Measurements from ENCODE around the gene ADGRG3.

DNA sequence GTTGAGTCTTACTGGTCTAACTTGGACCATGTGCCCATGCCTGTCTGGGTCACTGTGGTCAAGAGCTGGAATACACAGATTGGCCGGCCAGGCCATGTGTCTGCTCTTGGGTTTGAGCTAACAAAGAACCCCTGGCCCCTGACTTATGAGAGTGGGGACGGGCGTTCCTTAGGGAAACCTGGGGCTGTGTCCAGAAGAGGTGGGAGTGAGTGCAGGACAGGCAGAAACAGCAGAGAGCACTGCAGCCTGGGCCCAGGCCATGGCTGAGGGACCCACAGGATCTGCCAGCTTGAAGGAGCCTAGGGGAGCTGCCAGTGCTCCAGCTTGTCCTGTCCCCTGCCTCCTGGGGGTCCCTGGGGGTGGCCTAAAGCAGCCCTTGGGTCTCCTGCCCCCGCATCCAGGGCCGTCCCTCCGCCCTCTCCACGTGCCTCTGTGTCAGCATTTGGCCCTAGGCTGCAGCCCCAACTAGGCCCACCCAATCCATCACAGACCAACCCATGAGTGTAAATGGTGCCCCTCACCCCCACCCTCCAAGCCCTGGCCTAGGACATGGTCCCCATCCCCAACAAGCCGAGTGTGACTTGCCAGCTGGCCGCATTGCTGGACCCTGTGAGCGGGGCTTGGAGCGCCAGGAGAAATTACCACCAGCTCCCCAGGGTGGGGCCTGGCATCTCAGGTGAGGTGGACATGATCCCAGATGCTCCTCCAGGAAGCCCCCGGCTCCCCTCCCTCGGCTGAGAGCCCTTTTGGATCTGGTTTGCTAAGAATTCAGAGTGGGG lies 14.0 kb downstream of the ADGRG3 start:
- TF ChIP-seq CTCF (IDR thresholded peaks at IDR 0.05; ENCODE audit: poor library complexity) = no peak
- TF ChIP-seq EZH2 (IDR thresholded peaks at IDR 0.05; ENCODE audit: borderline replicate concordance) = no peak
- TF ChIP-seq EZH2phosphoT487 (IDR thresholded peaks at IDR 0.05; ENCODE audit: low read depth, severe bottlenecking, unreplicated experiment) = no peak
